HFFc6 (cell line): ENCODE results near the gene KRT13. TPM values are rescaled to one million over a fixed set of nuclear protein-coding genes. Genes with fewer than 3 reads are reported as not detected.

Source experiments
- DNase-seq: peaks from one replicate; pipeline ENCODE4 v3.0.0-alpha.2; 2018
- H3K27ac Mint-ChIP-seq: 2 replicates; pipeline ENCODE4 v1.8.0; 2020; ENCODE audit warnings: mild to moderate bottlenecking, mixed read lengths
- H3K27me3 Mint-ChIP-seq: 2 replicates; pipeline ENCODE4 v1.8.0; 2021; ENCODE audit warnings: mild to moderate bottlenecking, moderate library complexity, mixed read lengths; ENCODE audit not compliant: insufficient read depth
- H3K36me3 Mint-ChIP-seq: 2 replicates; pipeline ENCODE4 v1.8.0; 2021; ENCODE audit warnings: low read depth, mixed read lengths
- H3K4me1 Mint-ChIP-seq: 2 replicates; pipeline ENCODE4 v1.8.0; 2020; ENCODE audit warnings: low read depth, mixed read lengths
- H3K4me3 Mint-ChIP-seq: 2 replicates; pipeline ENCODE4 v1.8.0; 2020; ENCODE audit warnings: mild to moderate bottlenecking, moderate library complexity, mixed read lengths
- H3K9me3 Mint-ChIP-seq: 2 replicates; pipeline ENCODE4 v1.8.0; 2020; ENCODE audit warnings: mild to moderate bottlenecking, mixed read lengths
- CTCF ChIP-seq: fragments of 200-600 bp; sonication (generic); IDR thresholded peaks from 2 replicates; pipeline ENCODE4 v1.5.0; 2021; ENCODE audit warnings: antibody characterized with exemption, mild to moderate bottlenecking
- microRNA-seq: library from miRNA; unstranded; fragments of <30 nt; microRNA quantifications from one replicate; pipeline ENCODE4, GENCODE V29; 2019
- total RNA-seq, 6 experiments: library from RNA; stranded (reverse); fragmentation: NEBNext Ultra II Directional; extraction: Animal tissue kit (Norgen Biotek cat#: 25700); gene quantifications; 2 replicates in 1 of 6; 3 replicates in 5 of 6; pipeline ENCODE4 v1.2.3, GENCODE V29; 2021

KRT13 gene
- total RNA-seq, 6 experiments from 2014 or later: not detected

GRCh38 chr17:41453066-41453465 is 52.3 kb downstream of the KRT13 start:
- Mint-ChIP-seq H3K4me3 (no peak overlapping the region), H3K27ac (no peak overlapping the region), H3K9me3 (peaks cover 17% of the 10 kb centered on the region), H3K27me3 (peaks cover 7% of the 10 kb centered on the region), H3K4me1 (peaks cover 61% of the 10 kb centered on the region), H3K36me3 (peaks cover 32% of the 10 kb centered on the region)
- no peak for DNase-seq
- TF ChIP-seq CTCF: no peak

- Mint-ChIP-seq H3K36me3 (peaks cover 32% of the 10 kb centered on the region), H3K4me3 (no peak overlapping the region), H3K9me3 (peaks cover 17% of the 10 kb centered on the region), H3K27me3 (peaks cover 4% of the 10 kb centered on the region), H3K4me1 (peaks cover 68% of the 10 kb centered on the region), H3K27ac (peak overlapping the region; percentile 11; the same call in 1 of the 2 replicates)
- TF ChIP-seq CTCF: no peak
- DNase-seq: no peak
Measured at GRCh38 chr17:41452281-41452680, 53.1 kb downstream of the KRT13 start.

- peak overlapping the region; percentile 14 for H3K27ac Mint-ChIP-seq
- peak; percentile 62 for DNase-seq
- peaks cover 17% of the 10 kb centered on the region for H3K9me3 Mint-ChIP-seq
- peaks cover 2% of the 10 kb centered on the region for H3K27me3 Mint-ChIP-seq
- H3K4me3 Mint-ChIP-seq: no peak overlapping the region
- no peak for TF ChIP-seq CTCF
- peaks cover 32% of the 10 kb centered on the region for H3K36me3 Mint-ChIP-seq
- H3K4me1 Mint-ChIP-seq: peaks cover 79% of the 10 kb centered on the region
Measured at GRCh38 chr17:41451154-41451728, 54.2 kb downstream of the KRT13 start.

Small RNA genes within 50 kb of the gene (microRNA-seq; reads per million reads assigned to microRNA genes)
- gene MIR6510: not detected

Other genes starting within 250 kb of the KRT13 start
- not detected for gene KRTAP9-6, start 240.2 kb downstream of the KRT13 start, total RNA-seq
- gene KRTAP9-7, start 229.9 kb downstream of the KRT13 start, total RNA-seq: not detected
- not detected for gene KRTAP29-1, start 202.8 kb downstream of the KRT13 start, total RNA-seq
- not detected for gene KRTAP16-1, start 196.3 kb downstream of the KRT13 start, total RNA-seq
- not detected for gene KRTAP17-1, start 189.9 kb downstream of the KRT13 start, total RNA-seq
- not detected for gene KRT33A, start 154.8 kb downstream of the KRT13 start, total RNA-seq
- 1 to 10 TPM in 2 of 6 experiments, under 1 TPM in 4; 0.75 to 2.5 (median 0.96) TPM for gene KRT33B, start 135.8 kb downstream of the KRT13 start, total RNA-seq
- 100 to 1,000 TPM in 2 of 6 experiments, 10 to 100 TPM in 4; 58.8 to 247 (median 71.3) TPM for gene KRT34, start 123.3 kb downstream of the KRT13 start, total RNA-seq
- under 1 TPM in 2 of 6 experiments, not detected in 4; 0.09 to 0.14 TPM for gene KRT31, start 108.0 kb downstream of the KRT13 start, total RNA-seq
- not detected for gene KRT37, start 81.0 kb downstream of the KRT13 start, total RNA-seq
- gene KRT38, start 64.6 kb downstream of the KRT13 start, total RNA-seq: under 1 TPM; 0.25 to 0.62 (median 0.43) TPM
- under 1 TPM in 2 of 6 experiments, not detected in 4; 0.14 TPM for gene KRT32, start 38.2 kb downstream of the KRT13 start, total RNA-seq
- gene KRT35, start 24.5 kb downstream of the KRT13 start, total RNA-seq: not detected
- not detected for gene KRT36, start 15.7 kb downstream of the KRT13 start, total RNA-seq
- 1 to 10 TPM; 5.0 to 8.6 (median 6.9) TPM for gene KRT15, start 13.3 kb upstream of the KRT13 start, total RNA-seq
- gene KRT19, start 22.7 kb upstream of the KRT13 start, total RNA-seq: 100 to 1,000 TPM in 2 of 6 experiments, 10 to 100 TPM in 4; 45.7 to 244 (median 50.6) TPM
- not detected for gene KRT9, start 66.4 kb upstream of the KRT13 start, total RNA-seq
- 1 to 10 TPM in 4 of 6 experiments, under 1 TPM in 2; 0.14 to 2.0 (median 1.5) TPM for gene KRT14, start 81.3 kb upstream of the KRT13 start, total RNA-seq
- gene KRT16, start 107.2 kb upstream of the KRT13 start, total RNA-seq: under 1 TPM in 4 of 6 experiments, not detected in 2; 0.11 to 0.47 (median 0.17) TPM
- gene KRT17, start 119.0 kb upstream of the KRT13 start, total RNA-seq: 1 to 10 TPM; 1.0 to 3.9 (median 2.9) TPM
- 100 to 1,000 TPM; 723 to 810 (median 781) TPM for gene EIF1, start 183.3 kb upstream of the KRT13 start, total RNA-seq
- gene GAST, start 206.7 kb upstream of the KRT13 start, total RNA-seq: not detected
- gene HAP1, start 229.0 kb upstream of the KRT13 start, total RNA-seq: under 1 TPM in 2 of 6 experiments, not detected in 4; 0.09 to 0.12 TPM